Adipocyte (in vitro differentiated cells): ENCODE data around the gene OXGR1.
"Not testable (repeated sequence)": the region's sequence is repeated elsewhere in the genome, so short reads cannot be mapped to it uniquely, and the experiment has no call there.

ENCODE experiments used
- DNase-seq: peaks from one replicate; pipeline ENCODE4 v3.0.0-alpha.2; 2015; ENCODE audit warnings: low read depth
- H3K27me3 ChIP-seq: replicated peaks from 2 replicates; pipeline ENCODE4 v1.7.0; 2013; ENCODE audit warnings: mild to moderate bottlenecking, low read length, moderate library complexity; ENCODE audit not compliant: control insufficient read depth, insufficient read depth
- H3K36me3 ChIP-seq: 2 replicates; pipeline ENCODE4 v1.7.0; 2013; ENCODE audit warnings: low read length, mild to moderate bottlenecking, moderate library complexity; ENCODE audit not compliant: control insufficient read depth, insufficient read depth, severe bottlenecking
- H3K4me1 ChIP-seq: 2 replicates; pipeline ENCODE4 v1.7.0; 2013; ENCODE audit warnings: mild to moderate bottlenecking, low read length, moderate library complexity; ENCODE audit not compliant: control insufficient read depth, insufficient read depth
- H3K4me3 ChIP-seq: 2 replicates; pipeline ENCODE4 v1.7.0; 2013; ENCODE audit warnings: mild to moderate bottlenecking, low read length, moderate library complexity
- H3K9ac ChIP-seq: 2 replicates; pipeline ENCODE4 v1.7.0; 2013; ENCODE audit warnings: mild to moderate bottlenecking, low read length, moderate library complexity
- H3K9me3 ChIP-seq: 2 replicates; pipeline ENCODE4 v1.7.0; 2013; ENCODE audit warnings: mild to moderate bottlenecking, low read length, moderate library complexity; ENCODE audit not compliant: control insufficient read depth

The OXGR1 gene

GRCh38 chr13:96994017-96994857 lies at the start of gene OXGR1:
Gene OXGR1 (minus strand): TSS chr13:96994476. CDS start chr13:96987759, 6,717 bp downstream.
- Histone ChIP-seq H3K4me3 (no peak within 1 kb of the TSS), H3K36me3 (no peaks in the 10 kb centered on the region), H3K27me3 (peaks cover 54% of the 10 kb centered on the region), H3K9me3 (no peaks in the 10 kb centered on the region), H3K4me1 (peaks cover 3% of the 10 kb centered on the region), H3K9ac (no peak within 1 kb of the TSS)
- DNase-seq, result peak; percentile 15

- no peaks in the 10 kb centered on the region for H3K9me3 ChIP-seq
- no peak overlapping the region for H3K4me3 ChIP-seq
- H3K9ac ChIP-seq, result peak overlapping the region; percentile 78
- peaks cover 17% of the 10 kb centered on the region for H3K4me1 ChIP-seq
- H3K27me3 ChIP-seq, result no peaks in the 10 kb centered on the region
- peak; percentile 95 for DNase-seq
- no peaks in the 10 kb centered on the region for H3K36me3 ChIP-seq
Measured at GRCh38 chr13:97043302-97043701, 49.0 kb upstream of the OXGR1 start.

DNA sequence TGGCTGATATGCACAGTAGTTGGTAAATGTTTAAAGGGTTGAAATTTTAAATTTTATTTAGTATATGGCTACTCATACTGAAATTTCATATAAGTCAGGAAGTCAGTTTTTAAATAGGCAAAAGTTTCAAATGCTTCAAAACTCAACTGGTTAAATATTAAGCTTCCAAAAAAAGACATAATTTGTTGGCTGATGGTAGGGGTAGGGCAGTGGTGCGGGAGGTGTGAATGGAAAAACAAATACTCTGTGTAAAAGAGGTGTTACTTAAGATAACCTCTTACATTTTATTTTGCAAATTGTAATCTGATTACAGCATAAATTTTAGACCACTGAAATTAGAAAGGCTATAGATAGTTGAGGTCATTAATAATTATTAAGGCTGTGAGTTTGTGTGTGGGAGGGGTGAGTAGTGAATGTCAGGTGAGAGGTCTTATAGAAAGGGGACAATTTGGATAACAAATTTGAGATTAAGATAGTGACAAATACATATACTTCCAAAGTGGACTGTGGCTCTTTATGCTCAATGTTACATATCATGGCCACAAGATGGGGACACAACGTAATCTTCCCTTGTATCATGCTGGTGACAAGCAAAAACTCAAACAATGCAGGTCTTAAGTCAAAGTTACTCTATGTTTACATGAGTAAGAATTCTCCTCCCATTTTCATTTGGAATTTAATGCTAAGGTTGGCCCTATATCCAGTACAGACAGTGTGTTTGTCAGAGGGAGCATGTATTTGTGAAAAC lies 36.6 kb upstream of the OXGR1 start:
- no peaks in the 10 kb centered on the region for H3K36me3 ChIP-seq
- H3K4me3 ChIP-seq, result no peak overlapping the region
- H3K9me3 ChIP-seq, result peaks cover 7% of the 10 kb centered on the region
- H3K9ac ChIP-seq, result peak overlapping the region; percentile 22
- H3K4me1 ChIP-seq, result peaks cover 19% of the 10 kb centered on the region
- DNase-seq, result peak; percentile 70
- no peaks in the 10 kb centered on the region for H3K27me3 ChIP-seq

DNA sequence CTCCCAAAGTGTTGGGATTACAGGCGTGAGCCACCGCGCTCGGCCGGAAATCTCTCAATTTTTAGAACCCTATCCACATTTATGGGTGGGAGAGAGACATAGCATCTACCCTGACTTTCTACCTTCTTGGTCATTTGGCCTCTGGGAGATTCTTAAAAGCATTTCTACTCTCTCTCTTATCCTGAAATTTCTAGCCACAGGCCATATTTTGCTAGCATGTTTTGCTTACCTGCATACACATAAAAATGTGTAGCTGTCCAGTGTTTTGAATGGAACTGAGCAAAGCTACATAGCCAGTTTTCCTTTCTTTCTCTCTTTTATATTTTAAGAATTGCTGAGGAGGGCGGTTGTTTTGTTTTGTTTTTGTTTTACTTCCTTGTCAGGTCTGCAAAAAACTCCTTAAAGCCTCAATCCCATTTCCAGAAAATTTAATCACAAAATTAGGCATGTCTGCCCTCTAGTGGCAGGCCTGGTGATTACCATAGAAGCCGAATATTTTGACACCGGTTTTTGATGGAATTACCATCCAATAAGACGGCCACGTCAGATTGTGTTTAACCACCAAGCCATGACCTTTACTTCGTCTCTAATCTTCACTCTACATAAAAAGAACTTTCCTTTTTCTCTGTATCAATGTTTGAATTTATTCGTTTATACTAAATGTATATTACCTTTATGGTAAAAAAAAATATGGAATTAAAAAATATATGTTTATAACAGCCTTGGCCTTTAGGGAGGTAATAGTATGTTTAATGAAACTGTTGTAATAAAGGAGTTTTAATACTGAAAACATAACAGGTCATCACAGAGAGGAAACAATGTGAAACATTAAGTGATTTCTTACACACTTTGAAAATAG lies 34.4 kb upstream of the OXGR1 start:
- Histone ChIP-seq H3K36me3 (no peaks in the 10 kb centered on the region), H3K9ac (peak overlapping the region; percentile 75), H3K27me3 (no peaks in the 10 kb centered on the region), H3K4me1 (peaks cover 19% of the 10 kb centered on the region), H3K4me3 (no peak overlapping the region), H3K9me3 (no peaks in the 10 kb centered on the region)
- peak; percentile 88 for DNase-seq

DNA sequence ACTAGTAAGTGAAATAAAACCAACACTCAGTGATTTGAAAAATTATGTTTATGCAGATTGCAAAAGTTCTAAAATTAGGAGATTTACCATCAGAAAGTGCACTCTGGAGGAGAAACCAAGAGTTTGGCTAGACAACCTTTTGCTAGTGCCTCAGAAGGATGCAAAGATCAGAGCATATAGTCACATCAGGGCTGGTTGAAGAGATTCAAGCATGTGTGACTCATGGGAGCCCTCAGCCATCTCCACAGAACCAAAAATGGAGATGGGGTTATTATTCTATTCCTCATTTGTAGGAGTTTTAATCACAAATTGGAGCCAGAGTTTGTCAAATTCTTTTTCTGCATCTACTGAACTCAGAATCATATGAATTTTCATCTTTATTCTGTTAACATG lies 32.9 kb upstream of the OXGR1 start:
- Histone ChIP-seq H3K9ac (peak overlapping the region; percentile 25), H3K36me3 (no peaks in the 10 kb centered on the region)
- DNase-seq, result no peak

GRCh38 chr13:97026531-97027161 lies 32.4 kb upstream of the OXGR1 start:
- H3K9me3 ChIP-seq, result no peaks in the 10 kb centered on the region
- DNase-seq, result no peak
- H3K27me3 ChIP-seq, result no peaks in the 10 kb centered on the region
- H3K4me3 ChIP-seq, result peak overlapping the region; percentile 66
- H3K36me3 ChIP-seq, result no peaks in the 10 kb centered on the region
- peaks cover 19% of the 10 kb centered on the region for H3K4me1 ChIP-seq
- peak overlapping the region; percentile 25 for H3K9ac ChIP-seq

More for the DNA sequence above, 32.9 kb upstream of the OXGR1 start:
- H3K27me3 ChIP-seq, result no peaks in the 10 kb centered on the region
- no peaks in the 10 kb centered on the region for H3K9me3 ChIP-seq
- peaks cover 19% of the 10 kb centered on the region for H3K4me1 ChIP-seq
- peak overlapping the region; percentile 66 for H3K4me3 ChIP-seq

- H3K9me3 ChIP-seq, H3K4me3 ChIP-seq, DNase-seq, H3K9ac ChIP-seq, H3K36me3 ChIP-seq, H3K27me3 ChIP-seq: not testable (repeated sequence)
- H3K4me1 ChIP-seq, result peaks cover 27% of the 10 kb centered on the region
Measured at GRCh38 chr13:97023812-97024211, 29.5 kb upstream of the OXGR1 start.

GRCh38 chr13:97023117-97023516 lies 28.8 kb upstream of the OXGR1 start:
- no peak overlapping the region for H3K9ac ChIP-seq
- no peak overlapping the region for H3K4me3 ChIP-seq
- H3K4me1 ChIP-seq, result peaks cover 30% of the 10 kb centered on the region
- no peak for DNase-seq
- H3K27me3 ChIP-seq, result no peaks in the 10 kb centered on the region
- no peaks in the 10 kb centered on the region for H3K9me3 ChIP-seq
- H3K36me3 ChIP-seq, result no peaks in the 10 kb centered on the region

DNA sequence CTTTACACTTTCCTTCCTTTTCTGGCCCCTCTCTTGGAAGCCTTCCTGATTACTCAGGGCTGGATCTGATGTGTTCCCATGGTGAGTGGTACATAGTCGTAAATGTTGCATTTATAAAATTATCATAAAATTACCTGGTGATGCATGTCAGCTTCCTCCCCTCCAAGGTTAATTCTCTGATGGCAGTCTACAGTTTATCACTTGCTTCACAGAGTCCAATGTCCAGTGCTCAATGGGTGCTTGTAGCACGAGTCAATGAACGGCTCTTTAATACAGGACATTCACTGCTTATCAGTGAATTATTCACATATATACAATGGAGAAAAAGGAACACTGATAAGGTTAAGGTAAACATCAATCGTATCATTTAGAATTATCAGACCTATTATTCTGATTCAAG lies 27.0 kb upstream of the OXGR1 start:
- no peak overlapping the region for H3K9ac ChIP-seq
- H3K9me3 ChIP-seq, result no peaks in the 10 kb centered on the region
- peaks cover 18% of the 10 kb centered on the region for H3K4me1 ChIP-seq
- DNase-seq, result no peak
- H3K4me3 ChIP-seq, result no peak overlapping the region
- H3K36me3 ChIP-seq, result no peaks in the 10 kb centered on the region
- no peaks in the 10 kb centered on the region for H3K27me3 ChIP-seq

DNA sequence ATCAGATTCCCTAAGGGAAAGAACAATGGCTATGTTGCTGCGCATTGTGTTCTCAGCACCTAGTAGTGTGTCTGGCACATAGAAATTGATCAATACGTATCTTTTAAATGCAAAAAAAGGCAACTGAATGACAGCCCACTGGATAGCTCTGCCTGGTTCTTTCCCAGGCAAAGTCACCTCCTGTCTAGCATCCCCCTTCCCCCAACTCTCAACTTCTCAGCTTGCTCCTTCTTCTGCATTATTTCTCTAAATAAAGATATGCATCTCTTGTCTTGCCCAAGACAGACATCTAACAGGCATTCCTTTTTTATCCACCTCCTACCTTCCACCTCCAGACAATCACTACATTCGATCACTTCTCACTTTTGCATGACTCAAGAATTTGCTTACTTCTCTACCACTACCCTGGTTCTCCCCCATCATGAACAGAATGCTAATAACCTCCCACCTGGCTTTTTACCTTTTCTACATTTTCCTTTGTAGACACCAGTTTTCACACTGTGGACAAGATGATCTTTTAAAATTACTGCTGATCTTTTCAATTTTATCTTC lies 26.5 kb upstream of the OXGR1 start:
- Histone ChIP-seq H3K9ac (no peak overlapping the region), H3K27me3 (no peaks in the 10 kb centered on the region), H3K4me3 (no peak overlapping the region), H3K36me3 (no peaks in the 10 kb centered on the region), H3K4me1 (peaks cover 15% of the 10 kb centered on the region), H3K9me3 (no peaks in the 10 kb centered on the region)
- no peak for DNase-seq
